HL-60 (cell line): ENCODE data around the gene S1PR3.

Experiments used
- GABPA ChIP-seq: IDR thresholded peaks from 2 replicates; pipeline ENCODE4 v1.6.1; 2012; ENCODE audit warnings: low read depth
- POLR2AphosphoS5 ChIP-seq: IDR thresholded peaks from 2 replicates; pipeline ENCODE4 v1.6.1; 2012; ENCODE audit warnings: low read depth
- SPI1 ChIP-seq: IDR thresholded peaks from 2 replicates; pipeline ENCODE4 v1.6.1; 2012; ENCODE audit warnings: low read depth, mild to moderate bottlenecking, borderline replicate concordance
- TF ChIP-seq, protein P1 (sequence below): IDR thresholded peaks from one replicate; pipeline ENCODE4 v1.5.1; 2011; ENCODE audit warnings: low read length, control low read depth, inconsistent platforms; ENCODE audit not compliant: insufficient read depth
- TF ChIP-seq, protein P2 (sequence below): IDR thresholded peaks from 2 replicates; pipeline ENCODE4 v1.6.1; 2012; ENCODE audit warnings: low read depth; ENCODE audit not compliant: insufficient replicate concordance

DNA sequence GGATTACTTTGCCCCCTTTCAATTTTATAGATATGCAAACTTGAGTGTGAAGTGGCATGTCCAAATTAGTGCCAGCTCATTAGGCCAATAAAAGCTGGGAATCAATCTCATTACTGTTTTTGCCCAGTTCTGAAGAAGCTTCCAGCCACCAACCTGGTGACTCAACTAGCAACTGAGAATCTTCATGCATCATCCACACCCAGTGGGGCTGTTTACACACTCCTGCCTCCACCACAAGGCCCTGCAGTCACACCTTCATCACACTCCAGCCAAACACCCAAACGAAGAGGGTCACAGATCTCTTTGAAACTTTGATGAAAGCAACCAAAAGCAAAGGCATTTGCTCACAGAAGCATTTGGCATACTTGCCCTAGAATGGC lies 41.3 kb upstream of the S1PR3 start:
- TF ChIP-seq, protein P1, sequence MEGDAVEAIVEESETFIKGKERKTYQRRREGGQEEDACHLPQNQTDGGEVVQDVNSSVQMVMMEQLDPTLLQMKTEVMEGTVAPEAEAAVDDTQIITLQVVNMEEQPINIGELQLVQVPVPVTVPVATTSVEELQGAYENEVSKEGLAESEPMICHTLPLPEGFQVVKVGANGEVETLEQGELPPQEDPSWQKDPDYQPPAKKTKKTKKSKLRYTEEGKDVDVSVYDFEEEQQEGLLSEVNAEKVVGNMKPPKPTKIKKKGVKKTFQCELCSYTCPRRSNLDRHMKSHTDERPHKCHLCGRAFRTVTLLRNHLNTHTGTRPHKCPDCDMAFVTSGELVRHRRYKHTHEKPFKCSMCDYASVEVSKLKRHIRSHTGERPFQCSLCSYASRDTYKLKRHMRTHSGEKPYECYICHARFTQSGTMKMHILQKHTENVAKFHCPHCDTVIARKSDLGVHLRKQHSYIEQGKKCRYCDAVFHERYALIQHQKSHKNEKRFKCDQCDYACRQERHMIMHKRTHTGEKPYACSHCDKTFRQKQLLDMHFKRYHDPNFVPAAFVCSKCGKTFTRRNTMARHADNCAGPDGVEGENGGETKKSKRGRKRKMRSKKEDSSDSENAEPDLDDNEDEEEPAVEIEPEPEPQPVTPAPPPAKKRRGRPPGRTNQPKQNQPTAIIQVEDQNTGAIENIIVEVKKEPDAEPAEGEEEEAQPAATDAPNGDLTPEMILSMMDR: no peak
- TF ChIP-seq GABPA (no peak), POLR2AphosphoS5 (no peak), SPI1 (no peak)
- TF ChIP-seq, protein P2, sequence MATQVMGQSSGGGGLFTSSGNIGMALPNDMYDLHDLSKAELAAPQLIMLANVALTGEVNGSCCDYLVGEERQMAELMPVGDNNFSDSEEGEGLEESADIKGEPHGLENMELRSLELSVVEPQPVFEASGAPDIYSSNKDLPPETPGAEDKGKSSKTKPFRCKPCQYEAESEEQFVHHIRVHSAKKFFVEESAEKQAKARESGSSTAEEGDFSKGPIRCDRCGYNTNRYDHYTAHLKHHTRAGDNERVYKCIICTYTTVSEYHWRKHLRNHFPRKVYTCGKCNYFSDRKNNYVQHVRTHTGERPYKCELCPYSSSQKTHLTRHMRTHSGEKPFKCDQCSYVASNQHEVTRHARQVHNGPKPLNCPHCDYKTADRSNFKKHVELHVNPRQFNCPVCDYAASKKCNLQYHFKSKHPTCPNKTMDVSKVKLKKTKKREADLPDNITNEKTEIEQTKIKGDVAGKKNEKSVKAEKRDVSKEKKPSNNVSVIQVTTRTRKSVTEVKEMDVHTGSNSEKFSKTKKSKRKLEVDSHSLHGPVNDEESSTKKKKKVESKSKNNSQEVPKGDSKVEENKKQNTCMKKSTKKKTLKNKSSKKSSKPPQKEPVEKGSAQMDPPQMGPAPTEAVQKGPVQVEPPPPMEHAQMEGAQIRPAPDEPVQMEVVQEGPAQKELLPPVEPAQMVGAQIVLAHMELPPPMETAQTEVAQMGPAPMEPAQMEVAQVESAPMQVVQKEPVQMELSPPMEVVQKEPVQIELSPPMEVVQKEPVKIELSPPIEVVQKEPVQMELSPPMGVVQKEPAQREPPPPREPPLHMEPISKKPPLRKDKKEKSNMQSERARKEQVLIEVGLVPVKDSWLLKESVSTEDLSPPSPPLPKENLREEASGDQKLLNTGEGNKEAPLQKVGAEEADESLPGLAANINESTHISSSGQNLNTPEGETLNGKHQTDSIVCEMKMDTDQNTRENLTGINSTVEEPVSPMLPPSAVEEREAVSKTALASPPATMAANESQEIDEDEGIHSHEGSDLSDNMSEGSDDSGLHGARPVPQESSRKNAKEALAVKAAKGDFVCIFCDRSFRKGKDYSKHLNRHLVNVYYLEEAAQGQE: no peak
